ENCODE data around the gene PARL.

DNA sequence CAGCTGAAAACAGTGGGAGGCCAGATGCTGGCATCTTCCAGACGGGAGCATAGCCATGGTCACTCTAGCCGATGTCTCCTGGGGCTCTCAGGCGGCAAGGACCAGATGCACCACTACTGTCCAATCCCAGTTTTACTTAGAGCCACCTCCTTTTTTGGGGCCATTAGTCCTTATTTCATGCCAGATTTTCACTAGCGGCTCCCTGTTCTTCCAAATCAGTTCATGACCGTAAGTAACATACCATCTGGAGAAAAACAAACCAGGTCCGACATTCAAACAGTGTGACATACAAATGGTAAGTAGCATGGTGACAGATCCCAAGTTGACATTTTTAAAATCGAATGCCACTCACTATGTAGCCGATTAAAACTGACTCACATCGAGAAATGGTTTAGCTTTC is 55.2 kb downstream of the PARL start:
- TF ChIP-seq, protein P1, sequence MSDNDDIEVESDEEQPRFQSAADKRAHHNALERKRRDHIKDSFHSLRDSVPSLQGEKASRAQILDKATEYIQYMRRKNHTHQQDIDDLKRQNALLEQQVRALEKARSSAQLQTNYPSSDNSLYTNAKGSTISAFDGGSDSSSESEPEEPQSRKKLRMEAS (IDR thresholded peaks at IDR 0.05; ENCODE audit: low read depth) = no peak
- TF ChIP-seq EP300 (IDR thresholded peaks at IDR 0.05; ENCODE audit: borderline replicate concordance in 1 of 2, low read depth in 1 of 2, low read length in 1 of 2) = no peak
- TF ChIP-seq, protein P2, sequence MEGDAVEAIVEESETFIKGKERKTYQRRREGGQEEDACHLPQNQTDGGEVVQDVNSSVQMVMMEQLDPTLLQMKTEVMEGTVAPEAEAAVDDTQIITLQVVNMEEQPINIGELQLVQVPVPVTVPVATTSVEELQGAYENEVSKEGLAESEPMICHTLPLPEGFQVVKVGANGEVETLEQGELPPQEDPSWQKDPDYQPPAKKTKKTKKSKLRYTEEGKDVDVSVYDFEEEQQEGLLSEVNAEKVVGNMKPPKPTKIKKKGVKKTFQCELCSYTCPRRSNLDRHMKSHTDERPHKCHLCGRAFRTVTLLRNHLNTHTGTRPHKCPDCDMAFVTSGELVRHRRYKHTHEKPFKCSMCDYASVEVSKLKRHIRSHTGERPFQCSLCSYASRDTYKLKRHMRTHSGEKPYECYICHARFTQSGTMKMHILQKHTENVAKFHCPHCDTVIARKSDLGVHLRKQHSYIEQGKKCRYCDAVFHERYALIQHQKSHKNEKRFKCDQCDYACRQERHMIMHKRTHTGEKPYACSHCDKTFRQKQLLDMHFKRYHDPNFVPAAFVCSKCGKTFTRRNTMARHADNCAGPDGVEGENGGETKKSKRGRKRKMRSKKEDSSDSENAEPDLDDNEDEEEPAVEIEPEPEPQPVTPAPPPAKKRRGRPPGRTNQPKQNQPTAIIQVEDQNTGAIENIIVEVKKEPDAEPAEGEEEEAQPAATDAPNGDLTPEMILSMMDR (IDR thresholded peaks at IDR 0.05) = no peak

Data from SK-N-SH (cell line).